IMR-90 (cell line): Measurements from ENCODE around the gene CTSV. TPM values are rescaled to one million over a fixed set of nuclear protein-coding genes. Genes with fewer than 3 reads are reported as not detected.

Source experiments
- ATAC-seq: fragments of 200-7000 bp; cut with Tn5 transposase; 2 replicates; pipeline ENCODE4 v1.9.1; 2020; ENCODE audit warnings: low read depth, mild to moderate bottlenecking, moderate library complexity
- BruUV-seq: library from RNA; stranded (reverse); fragments of 400-500 nt; replicated peaks from 2 replicates; lab custom pipeline; 2021; lab: Mats Ljungman, UMichigan
- CTCF ChIA-PET: fragments of 300-600 bp; formaldehyde crosslinking; extraction: SDS; loops from one replicate; lab custom pipeline; 2021; ENCODE audit warnings: antibody characterized with exemption; lab: Yijun Ruan, JAX
- POLR2A ChIA-PET: fragments of 300-600 bp; sonication (Branson Sonifier 250); formaldehyde crosslinking; loops from one replicate; lab custom pipeline; 2022; ENCODE audit warnings: antibody characterized with exemption; ENCODE audit not compliant: unreplicated experiment; lab: Charles Lee
- DNase-seq: peaks from one replicate; pipeline ENCODE4 v3.0.0; 2013
- H2AFZ ChIP-seq: replicated peaks from 2 replicates; pipeline ENCODE3; 2013; ENCODE audit warnings: low read length, mild to moderate bottlenecking; ENCODE audit not compliant: poor library complexity
- H2AK5ac ChIP-seq: 2 replicates; pipeline ENCODE4 v1.6.1; 2013; ENCODE audit warnings: low read depth, low read length, inconsistent platforms
- H2AK9ac ChIP-seq: replicated peaks from 2 replicates; pipeline ENCODE3; 2013; ENCODE audit warnings: mild to moderate bottlenecking, low read depth, low read length, moderate library complexity; ENCODE audit not compliant: poor library complexity
- H2BK120ac ChIP-seq: 2 replicates; pipeline ENCODE4 v1.6.1; 2013; ENCODE audit warnings: low read depth, low read length, inconsistent platforms
- H2BK15ac ChIP-seq: 3 replicates; pipeline ENCODE4 v1.6.1; 2013; ENCODE audit warnings: low read depth, low read length, inconsistent platforms
- H2BK20ac ChIP-seq: 2 replicates; pipeline ENCODE4 v1.6.1; 2013; ENCODE audit warnings: low read depth, mild to moderate bottlenecking, inconsistent platforms, low read length, moderate library complexity
- H2BK5ac ChIP-seq: 2 replicates; pipeline ENCODE4 v1.6.1; 2013; ENCODE audit warnings: mild to moderate bottlenecking, low read depth, low read length, inconsistent platforms; ENCODE audit not compliant: poor library complexity, severe bottlenecking
- H3K14ac ChIP-seq: replicated peaks from 2 replicates; pipeline ENCODE4 v1.6.1; 2013; ENCODE audit warnings: low read depth, low read length, inconsistent platforms
- H3K18ac ChIP-seq: 2 replicates; pipeline ENCODE4 v1.6.1; 2013; ENCODE audit warnings: low read depth, low read length, control low read depth
- H3K23ac ChIP-seq: 2 replicates; pipeline ENCODE4 v1.6.1; 2013; ENCODE audit warnings: low read depth, low read length, inconsistent platforms
- H3K27ac ChIP-seq: 2 replicates; pipeline ENCODE4 v1.5.1; 2013; ENCODE audit warnings: mild to moderate bottlenecking, control low read depth, low read length; ENCODE audit not compliant: insufficient read depth
- H3K27me3 ChIP-seq: 2 replicates; pipeline ENCODE4 v1.6.1; 2013; ENCODE audit warnings: low read length; ENCODE audit not compliant: control insufficient read depth, insufficient read depth
- H3K36me3 ChIP-seq: 2 replicates; pipeline ENCODE4 v1.6.1; 2013; ENCODE audit warnings: low read length, mixed read lengths; ENCODE audit not compliant: control insufficient read depth, insufficient read depth
- H3K4ac ChIP-seq: 2 replicates; pipeline ENCODE4 v1.6.1; 2013; ENCODE audit warnings: low read depth, low read length, inconsistent platforms
- H3K4me1 ChIP-seq: 2 replicates; pipeline ENCODE4 v1.6.1; 2013; ENCODE audit warnings: low read length, mixed read lengths; ENCODE audit not compliant: control insufficient read depth, insufficient read depth
- H3K4me2 ChIP-seq: 2 replicates; pipeline ENCODE4 v1.6.1; 2013; ENCODE audit warnings: low read depth, mild to moderate bottlenecking, control low read depth, low read length, moderate library complexity
- H3K4me3 ChIP-seq: 2 replicates; pipeline ENCODE4 v1.5.1; 2013; ENCODE audit warnings: low read depth, mild to moderate bottlenecking, control low read depth, low read length, moderate library complexity; ENCODE audit not compliant: insufficient read depth
- H3K56ac ChIP-seq: 2 replicates; pipeline ENCODE4 v1.6.1; 2013; ENCODE audit warnings: low read length, inconsistent platforms; ENCODE audit not compliant: insufficient read depth; ENCODE audit errors: extremely low read depth
- H3K79me1 ChIP-seq, 2 experiments: 2 replicates each; pipeline ENCODE4 v1.6.1; 2013; ENCODE audit warnings: low read length in 2 of 2, inconsistent platforms in 1 of 2, low read depth in 1 of 2
- H3K9ac ChIP-seq: 2 replicates; pipeline ENCODE4 v1.6.1; 2013; ENCODE audit warnings: low read depth, low read length, control low read depth
- H3K9me1 ChIP-seq: 2 replicates; pipeline ENCODE4 v1.6.1; 2013; ENCODE audit warnings: low read length, inconsistent platforms; ENCODE audit not compliant: insufficient read depth
- H3K9me3 ChIP-seq: 2 replicates; pipeline ENCODE4 v1.6.1; 2013; ENCODE audit warnings: low read length; ENCODE audit not compliant: control insufficient read depth, insufficient read depth
- H4K20me1 ChIP-seq: 2 replicates; pipeline ENCODE4 v1.6.1; 2013; ENCODE audit warnings: low read length, inconsistent platforms; ENCODE audit not compliant: insufficient read depth
- H4K5ac ChIP-seq: 2 replicates; pipeline ENCODE4 v1.6.1; 2013; ENCODE audit warnings: mild to moderate bottlenecking, low read depth, low read length, control low read depth
- H4K8ac ChIP-seq, 2 experiments: 2 replicates each; pipeline ENCODE4 v1.6.1; 2013; ENCODE audit warnings: low read depth in 2 of 2, low read length in 2 of 2, control low read depth in 1 of 2, inconsistent platforms in 1 of 2
- H4K91ac ChIP-seq: 2 replicates; pipeline ENCODE4 v1.6.1; 2013; ENCODE audit warnings: low read depth, low read length, inconsistent platforms; ENCODE audit not compliant: insufficient read depth
- BHLHE40 ChIP-seq: fragments of 150-350 bp; IDR thresholded peaks from 2 replicates; pipeline ENCODE4 v1.6.1; 2016; ENCODE audit warnings: mild to moderate bottlenecking, low read depth, low read length
- CEBPB ChIP-seq: IDR thresholded peaks from 2 replicates; pipeline ENCODE4 v1.6.1; 2012; ENCODE audit warnings: low read depth, low read length, improper control_type of control experiment
- CHD1 ChIP-seq: IDR thresholded peaks from 2 replicates; pipeline ENCODE4 v1.6.1; 2012; ENCODE audit warnings: low read depth, low read length, improper control_type of control experiment
- CTCF ChIP-seq: conservative IDR thresholded peaks from 2 replicates; pipeline ENCODE4 v1.5.1; 2012; ENCODE audit warnings: mild to moderate bottlenecking, low read depth, low read length, improper control_type of control experiment
- ELK1 ChIP-seq: fragments of 150-350 bp; IDR thresholded peaks from 2 replicates; pipeline ENCODE4 v1.6.1; 2016; ENCODE audit warnings: low read depth, mild to moderate bottlenecking, low read length, moderate library complexity, borderline replicate concordance
- FOS ChIP-seq: fragments of 150-350 bp; IDR thresholded peaks from 2 replicates; pipeline ENCODE4 v1.6.1; 2016; ENCODE audit warnings: low read depth, low read length
- MAFK ChIP-seq: IDR thresholded peaks from 2 replicates; pipeline ENCODE4 v1.6.1; 2012; ENCODE audit warnings: low read depth, low read length, improper control_type of control experiment
- MAZ ChIP-seq: IDR thresholded peaks from 2 replicates; pipeline ENCODE4 v1.6.1; 2012; ENCODE audit warnings: low read depth, mild to moderate bottlenecking, low read length, improper control_type of control experiment, moderate library complexity, borderline replicate concordance
- MXI1 ChIP-seq: IDR thresholded peaks from 2 replicates; pipeline ENCODE4 v1.6.1; 2012; ENCODE audit warnings: low read depth, mild to moderate bottlenecking, low read length, moderate library complexity, borderline replicate concordance
- NFE2L2 ChIP-seq: fragments of 150-350 bp; IDR thresholded peaks from 2 replicates; pipeline ENCODE4 v1.6.1; 2016; ENCODE audit warnings: low read depth, mild to moderate bottlenecking, low read length
- POLR2A ChIP-seq: IDR thresholded peaks from 2 replicates; pipeline ENCODE4 v1.6.1; 2012; ENCODE audit warnings: mild to moderate bottlenecking, low read depth, low read length
- RAD21 ChIP-seq: IDR thresholded peaks from 2 replicates; pipeline ENCODE4 v1.6.1; 2012; ENCODE audit warnings: low read length, improper control_type of control experiment
- RCOR1 ChIP-seq: IDR thresholded peaks from 2 replicates; pipeline ENCODE4 v1.6.1; 2012; ENCODE audit warnings: mild to moderate bottlenecking, low read length, improper control_type of control experiment; ENCODE audit not compliant: insufficient replicate concordance
- RFX5 ChIP-seq: IDR thresholded peaks from 2 replicates; pipeline ENCODE4 v1.8.0; 2012; ENCODE audit warnings: low read depth, mild to moderate bottlenecking, low read length, moderate library complexity
- SMC3 ChIP-seq: fragments of 150-350 bp; IDR thresholded peaks from 2 replicates; pipeline ENCODE4 v1.6.1; 2016; ENCODE audit warnings: low read depth, mild to moderate bottlenecking, antibody characterized with exemption, low read length, moderate library complexity
- WGBS, 2 experiments: methylation state at CpG; one replicate each; pipeline versions ENCODE4 v1.1.5 to v1.1.7; 2013; ENCODE audit warnings: missing lambda C conversion rate in 2 of 2; ENCODE audit not compliant: insufficient read length in 1 of 2; ENCODE audit errors: extremely low coverage in 2 of 2; 5-methylcytosine and 5-hydroxymethylcytosine counted together
- dilution Hi-C: fragments of 300-500 bp; cut with HindIII; formaldehyde crosslinking; loops from one replicate; pipeline ENCODE4 v1.14.3; 2018; ENCODE audit warnings: low sequenced_read_pairs; ENCODE audit not compliant: unreplicated experiment
- in situ Hi-C: fragments of 300-500 bp; cut with MboI; formaldehyde crosslinking; loops from 3 replicates; pipeline ENCODE4 v1.14.3; 2019; ENCODE audit warnings: low sequenced_read_pairs, inconsistent platforms, mixed read lengths
- intact Hi-C: fragments of 100-400 bp; cut with micrococcal nuclease; formaldehyde crosslinking; loops from 2 replicates; pipeline ENCODE4 v1.10.0; 2022
- polyA plus RNA-seq, 3 experiments: library from polyadenylated mRNA; depleted of rRNA; stranded (reverse); fragments of >200 nt; gene quantifications; 2 replicates each; pipeline ENCODE4 v1.2.3, GENCODE V29; 2012; ENCODE audit warnings: low replicate concordance in 1 of 3
- total RNA-seq: library from RNA; depleted of rRNA; stranded (reverse); fragments of >200 nt; gene quantifications from 2 replicates; pipeline ENCODE4 v1.2.3, GENCODE V29; 2012
- TF ChIP-seq, protein P1 (sequence below): fragments of 150-350 bp; IDR thresholded peaks from 2 replicates; pipeline ENCODE4 v1.6.1; 2017; ENCODE audit warnings: mild to moderate bottlenecking, antibody characterized with exemption, low read length, low read depth

CTSV gene
- total and polyA plus RNA-seq, 2 of the 4 experiments (the other 2 are of a cell fraction) = 0.54 to 0.75 TPM

GRCh38 chr9:97057651-97058050 is 18.7 kb upstream of the CTSV start:
- no peaks in the 10 kb centered on the region for H3K9me3 ChIP-seq
- H2AFZ ChIP-seq = no peak overlapping the region
- no peaks in the 10 kb centered on the region for H3K4me1 ChIP-seq
- no peak overlapping the region for H3K18ac ChIP-seq
- in situ Hi-C loops = no loop called here
- no peak overlapping the region for H3K4me3 ChIP-seq
- CTCF ChIA-PET = no interaction called here
- H3K9me1 ChIP-seq = no peaks in the 10 kb centered on the region
- no peak overlapping the region for H4K5ac ChIP-seq
- H3K23ac ChIP-seq = no peak overlapping the region
- no peak overlapping the region for H3K56ac ChIP-seq
- H3K4ac ChIP-seq = no peak overlapping the region
- peaks cover 2% of the 10 kb centered on the region; the same call in 1 of the 2 replicates for H3K27me3 ChIP-seq
- H2AK5ac ChIP-seq = no peak overlapping the region
- no peak overlapping the region for H2BK15ac ChIP-seq
- no peak overlapping the region for H3K27ac ChIP-seq
- BruUV-seq = no TSS peak
- no peak overlapping the region for H4K91ac ChIP-seq
- H2BK120ac ChIP-seq = no peak overlapping the region
- ATAC-seq (no peak), DNase-seq (no peak)
- H2AK9ac ChIP-seq = no peak overlapping the region
- H3K4me2 ChIP-seq = no peak overlapping the region
- no peak overlapping the region for H4K8ac ChIP-seq
- no peaks in the 10 kb centered on the region for H3K79me1 ChIP-seq
- WGBS, 2 experiments = 67% methylated on average over 1 of the region's 5 CpGs; no CpG with 5 or more reads in 1 of the 2 experiments
- intact Hi-C loops = no loop called here
- H4K20me1 ChIP-seq = no peaks in the 10 kb centered on the region
- POLR2A ChIA-PET = no interaction called here
- no peaks in the 10 kb centered on the region for H3K36me3 ChIP-seq
- TF ChIP-seq ELK1 (no peak), RCOR1 (no peak), POLR2A (no peak), SMC3 (no peak), RAD21 (no peak), MAFK (no peak), FOS (no peak), BHLHE40 (no peak), CHD1 (no peak), MAZ (no peak), CEBPB (no peak), CTCF (no peak), RFX5 (no peak), NFE2L2 (no peak), MXI1 (no peak)
- TF ChIP-seq, protein P1, sequence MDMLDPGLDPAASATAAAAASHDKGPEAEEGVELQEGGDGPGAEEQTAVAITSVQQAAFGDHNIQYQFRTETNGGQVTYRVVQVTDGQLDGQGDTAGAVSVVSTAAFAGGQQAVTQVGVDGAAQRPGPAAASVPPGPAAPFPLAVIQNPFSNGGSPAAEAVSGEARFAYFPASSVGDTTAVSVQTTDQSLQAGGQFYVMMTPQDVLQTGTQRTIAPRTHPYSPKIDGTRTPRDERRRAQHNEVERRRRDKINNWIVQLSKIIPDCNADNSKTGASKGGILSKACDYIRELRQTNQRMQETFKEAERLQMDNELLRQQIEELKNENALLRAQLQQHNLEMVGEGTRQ = no peak
- dilution Hi-C loops = no loop called here
- H2BK20ac ChIP-seq = no peak overlapping the region
- no peak overlapping the region for H3K9ac ChIP-seq
- no peak overlapping the region for H3K14ac ChIP-seq
- H2BK5ac ChIP-seq = no peak overlapping the region
